Hematopoietic multipotent progenitor cell treated with erythropoietin and hydrocortisone succinate and interleukin-3 and kit ligand, for 6 days (in vitro differentiated cells): ENCODE data around the gene ZGLP1.
A peak's percentile ranks its signal among the peaks of the same experiment; 100 is the strongest.
"Not testable (repeated sequence)": the region's sequence is repeated elsewhere in the genome, so short reads cannot be mapped to it uniquely, and the experiment has no call there.

ENCODE experiments used
- DNase-seq: peaks from one replicate; pipeline ENCODE4 v3.0.0-alpha.2; 2015

ZGLP1 gene

DNA sequence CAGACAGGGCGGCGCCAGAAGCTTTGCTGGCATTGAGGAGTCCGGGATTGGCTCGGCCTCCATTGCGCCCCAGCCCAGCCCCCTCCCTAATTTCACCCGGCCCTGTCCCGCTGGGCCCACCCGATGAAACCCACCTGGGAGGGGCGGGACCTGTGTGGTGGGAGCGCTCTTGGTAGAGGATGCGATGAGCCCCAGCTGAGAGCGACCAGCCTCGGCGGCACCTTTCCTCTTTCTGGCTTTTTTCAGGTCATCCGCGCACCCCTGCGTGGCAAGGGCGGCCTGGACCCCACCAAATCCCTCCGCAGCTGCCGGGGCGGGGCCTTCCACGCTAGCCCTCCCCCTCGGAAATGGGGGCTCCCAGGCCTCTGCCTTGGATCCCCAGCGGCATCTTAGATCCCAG lies at the start of gene ZGLP1:
TSS of gene ZGLP1 (minus strand) at position 393 of the 400 bp plus-strand sequence.
- no peak for DNase-seq

DNA sequence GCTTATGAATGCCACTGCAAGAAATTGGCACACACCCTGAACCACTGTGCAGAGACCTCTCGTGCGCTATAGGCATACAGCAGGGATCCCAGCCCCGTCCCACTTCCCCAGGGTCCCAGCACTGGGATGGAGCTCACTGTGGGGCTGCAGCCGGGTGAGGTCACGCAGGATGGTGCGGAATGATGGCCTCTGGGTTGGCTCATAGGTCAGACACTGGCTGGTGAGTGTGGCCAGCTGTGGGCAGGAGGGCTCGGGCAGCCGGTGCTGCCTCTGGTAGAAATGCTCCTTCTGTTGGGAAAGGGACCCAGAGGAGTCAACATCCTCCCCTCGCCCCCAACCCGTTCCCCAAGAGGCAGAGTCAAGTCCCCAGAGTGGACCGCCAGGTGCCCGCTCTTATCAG lies 46.8 kb upstream of the ZGLP1 start:
- DNase-seq: no peak

DNA sequence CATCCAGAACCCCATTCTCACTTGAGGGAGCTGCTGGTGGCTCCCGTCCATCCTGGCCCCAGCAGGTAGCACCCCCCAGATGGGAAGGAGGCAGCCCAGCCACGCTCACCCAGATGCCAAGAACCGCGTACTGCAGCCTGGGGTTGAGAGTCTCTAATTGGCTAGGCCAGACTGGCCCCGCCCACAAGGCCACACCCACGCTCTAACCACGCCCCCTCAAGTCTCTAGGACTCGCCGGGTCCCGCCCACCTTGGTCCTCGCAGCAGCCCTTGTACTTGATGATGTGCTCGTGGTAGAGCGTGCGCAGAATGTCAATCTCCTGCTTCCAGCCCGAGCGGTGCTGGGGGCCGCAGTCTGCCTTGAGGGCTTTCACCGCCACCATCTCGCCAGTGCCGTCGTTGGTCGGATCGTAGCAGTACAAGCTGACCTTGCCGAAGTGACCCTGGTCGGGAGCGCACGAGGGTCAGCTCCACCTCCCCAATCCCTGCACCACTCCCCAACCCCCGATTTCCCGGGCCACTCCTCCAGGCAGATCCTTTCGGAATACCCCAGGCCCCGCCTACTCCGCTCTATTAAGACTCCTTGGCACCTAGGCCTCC lies 44.3 kb upstream of the ZGLP1 start:
- DNase-seq: peak; percentile 69

DNA sequence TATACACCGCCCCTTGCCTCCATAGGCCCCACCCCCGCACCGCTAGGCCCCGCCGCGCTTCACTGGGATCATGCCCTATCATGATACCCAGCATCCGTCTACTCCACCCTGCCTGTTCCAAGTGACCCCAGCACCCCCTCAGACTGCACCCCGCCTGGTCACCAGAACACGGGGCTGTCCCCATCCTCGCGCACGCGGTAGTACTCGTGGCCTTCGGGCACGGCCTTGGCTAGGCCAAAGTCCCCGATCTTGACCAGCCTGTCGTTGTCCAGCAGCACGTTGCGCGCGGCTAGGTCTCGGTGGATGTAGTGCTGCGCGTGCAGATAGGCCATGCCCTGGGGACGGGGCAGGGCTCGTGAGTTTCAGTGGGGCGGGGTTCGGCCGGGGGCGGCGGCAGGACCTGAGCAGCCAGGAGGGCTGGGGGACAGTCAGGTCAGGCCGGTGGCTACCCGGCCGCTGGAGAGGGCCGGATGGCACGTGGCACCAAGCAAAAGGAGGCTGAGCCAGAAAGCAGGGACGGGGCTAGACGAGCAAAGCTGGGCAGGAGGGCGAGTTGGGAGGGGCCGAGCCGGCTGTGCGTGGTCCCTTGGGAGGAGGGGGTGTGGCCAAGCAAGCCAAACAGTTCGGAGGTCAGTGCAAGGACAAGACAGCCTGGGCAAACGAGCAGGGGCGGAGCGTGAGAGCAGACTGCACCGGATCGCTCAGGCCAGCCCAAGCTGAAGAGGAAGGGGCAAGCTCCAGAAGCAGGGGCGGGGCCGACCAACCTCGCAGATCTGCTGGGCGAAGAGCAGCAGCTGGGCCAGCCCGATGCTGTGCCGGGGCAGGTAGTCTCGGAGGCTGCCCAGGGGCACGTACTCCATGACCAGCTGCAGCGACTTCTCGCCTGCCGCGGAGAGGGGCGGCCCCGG lies 43.4 kb upstream of the ZGLP1 start:
- DNase-seq: no peak

DNA sequence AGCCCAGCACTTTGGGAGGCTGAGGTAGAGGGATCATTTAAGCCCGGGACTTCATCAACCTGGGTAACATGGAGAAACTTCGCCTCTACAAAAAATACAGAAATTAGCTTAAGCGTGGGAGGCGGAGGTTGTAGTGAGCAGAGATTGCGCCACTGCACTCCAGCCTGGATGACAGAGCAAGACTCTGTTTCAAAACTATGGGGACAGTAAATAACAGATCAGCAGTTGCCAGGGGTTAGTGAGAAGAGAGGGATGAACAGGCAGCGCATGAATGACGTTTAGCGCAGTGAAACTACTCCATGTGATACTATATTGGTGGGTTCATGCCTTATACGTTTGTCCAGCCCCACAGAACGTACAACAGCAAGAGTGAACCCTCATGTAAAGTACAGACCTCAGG lies 36.9 kb upstream of the ZGLP1 start:
- DNase-seq: peak; percentile 36

DNA sequence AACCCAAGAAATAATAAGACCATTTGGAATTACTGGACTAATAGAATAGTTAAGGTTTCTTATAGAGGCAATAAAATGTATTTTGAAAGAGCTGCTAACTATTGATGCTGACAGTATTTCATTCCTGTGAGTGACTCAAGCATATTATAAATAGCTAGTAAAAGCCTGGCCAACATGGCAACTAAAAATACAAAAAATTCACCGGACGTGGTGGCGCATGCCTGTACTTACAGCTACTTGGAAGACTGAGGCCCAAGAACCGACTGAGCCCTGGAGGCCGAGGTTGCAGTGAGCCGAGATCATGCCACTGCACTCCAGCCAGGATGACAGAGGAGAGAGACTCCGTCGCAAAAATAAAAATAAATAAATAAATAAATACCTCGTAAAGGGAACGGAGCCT lies 35.2 kb upstream of the ZGLP1 start:
- DNase-seq: no peak

DNA sequence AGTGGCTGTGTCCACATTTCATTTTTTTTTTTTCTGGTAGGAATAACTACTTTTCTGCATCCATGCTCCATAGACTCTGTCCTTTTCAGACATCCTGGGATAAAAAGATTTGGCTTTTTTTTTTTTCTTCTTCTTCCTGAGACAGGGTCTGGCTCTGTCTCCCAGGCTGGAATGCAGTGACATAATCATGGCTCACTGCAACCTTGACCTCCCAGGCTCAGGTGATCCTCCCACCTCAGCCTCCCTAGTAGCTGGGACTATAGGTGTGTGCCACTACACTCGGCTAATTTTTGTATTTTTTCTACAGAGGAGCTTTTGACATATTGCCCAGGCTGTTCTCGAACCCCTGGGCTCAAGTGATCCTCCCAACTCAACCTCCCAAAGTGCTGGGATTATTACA lies 33.9 kb upstream of the ZGLP1 start:
- no peak for DNase-seq

DNA sequence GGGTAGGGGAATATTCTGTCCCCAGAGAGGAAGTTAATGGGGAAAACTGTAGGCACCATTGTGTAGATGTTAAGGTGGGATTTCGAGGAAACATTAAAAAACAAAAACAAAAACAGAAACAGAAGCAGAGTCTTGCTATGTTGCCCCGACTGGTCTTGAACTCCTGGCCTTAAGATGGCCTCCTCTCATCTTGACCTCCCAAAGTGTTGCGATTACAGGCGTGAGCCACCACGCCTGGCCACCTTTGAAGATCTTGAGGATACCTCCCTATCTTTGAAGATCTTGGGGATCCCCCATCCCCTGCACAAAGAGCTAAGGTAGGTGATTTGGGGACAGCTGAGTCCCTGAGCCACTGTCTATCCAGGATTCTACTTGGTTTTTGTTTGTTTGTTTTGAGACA lies 30.4 kb upstream of the ZGLP1 start:
- no peak for DNase-seq

DNA sequence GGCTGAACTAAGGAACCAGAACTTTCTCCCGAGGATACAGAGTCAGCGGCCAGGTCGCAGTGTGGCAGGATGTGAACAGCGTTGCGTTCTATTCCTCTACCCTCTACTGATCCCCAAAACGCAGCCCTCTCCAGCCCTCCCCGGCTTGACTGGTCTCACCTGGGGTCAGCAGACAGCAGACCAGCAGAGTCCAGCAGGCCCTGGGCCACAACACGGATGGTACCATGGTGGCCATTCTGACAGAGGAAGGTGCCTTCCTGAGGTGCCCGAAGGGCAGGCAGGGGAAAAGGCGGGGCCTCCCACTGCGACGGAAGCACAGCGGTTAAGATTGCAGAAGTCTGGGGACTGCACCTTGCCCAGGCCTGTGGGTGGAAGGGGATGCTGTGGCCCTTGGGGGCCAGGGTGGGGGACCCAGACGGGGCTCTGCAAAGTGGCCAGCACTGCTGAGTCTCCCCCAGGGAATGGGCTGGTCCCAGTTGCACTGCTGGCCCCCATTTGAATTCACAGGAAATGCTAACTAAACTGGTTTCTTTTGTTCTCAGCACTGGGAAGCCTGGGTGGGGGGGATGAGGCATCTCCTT lies 29.9 kb upstream of the ZGLP1 start, which contains the start of gene ICAM3:
TSS of gene ICAM3 (minus strand) at position 245 of the 581 bp plus-strand sequence. CDS start at position 235, 10 bp downstream.
- DNase-seq: peak; percentile 77

DNA sequence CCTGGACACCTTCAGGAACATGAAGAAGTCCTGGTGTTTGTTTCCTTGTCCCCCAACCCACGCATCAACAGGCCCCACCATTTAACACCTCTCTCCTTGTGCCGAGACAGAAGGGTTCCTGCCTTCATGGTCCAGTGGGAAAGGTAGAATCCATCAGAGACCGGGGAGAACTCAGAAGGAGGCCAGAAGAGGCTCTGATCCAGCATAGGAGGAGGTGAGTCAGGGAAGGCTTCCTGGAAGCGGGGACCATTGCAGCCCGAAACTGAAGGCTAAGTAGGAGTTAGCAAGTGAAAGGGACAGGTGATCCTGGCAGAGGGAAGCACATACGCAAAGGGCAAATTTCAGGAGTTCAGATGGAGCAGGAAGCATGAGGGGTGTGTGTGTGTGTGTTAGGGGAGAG lies 29.3 kb upstream of the ZGLP1 start:
- no peak for DNase-seq

DNA sequence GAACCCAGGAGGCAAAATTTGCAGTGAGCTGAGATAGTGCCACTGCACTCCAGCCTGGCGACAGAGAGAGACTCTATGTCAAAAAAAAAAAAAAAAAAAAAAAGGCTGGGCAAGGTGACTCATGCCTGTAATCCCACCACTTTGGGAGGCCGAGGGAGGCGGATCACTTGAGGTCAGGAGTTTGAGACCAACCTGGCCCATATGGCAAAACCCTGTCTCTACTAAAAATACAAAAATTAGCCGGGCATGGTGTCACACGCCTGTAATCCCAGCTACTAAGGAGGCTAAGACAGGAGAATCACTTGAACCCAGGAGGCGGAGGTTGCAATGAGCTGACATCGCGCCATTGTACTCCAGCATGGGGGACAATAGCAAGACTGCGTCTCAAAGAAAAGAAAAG lies 27.1 kb upstream of the ZGLP1 start:
- DNase-seq: not testable (repeated sequence)

DNA sequence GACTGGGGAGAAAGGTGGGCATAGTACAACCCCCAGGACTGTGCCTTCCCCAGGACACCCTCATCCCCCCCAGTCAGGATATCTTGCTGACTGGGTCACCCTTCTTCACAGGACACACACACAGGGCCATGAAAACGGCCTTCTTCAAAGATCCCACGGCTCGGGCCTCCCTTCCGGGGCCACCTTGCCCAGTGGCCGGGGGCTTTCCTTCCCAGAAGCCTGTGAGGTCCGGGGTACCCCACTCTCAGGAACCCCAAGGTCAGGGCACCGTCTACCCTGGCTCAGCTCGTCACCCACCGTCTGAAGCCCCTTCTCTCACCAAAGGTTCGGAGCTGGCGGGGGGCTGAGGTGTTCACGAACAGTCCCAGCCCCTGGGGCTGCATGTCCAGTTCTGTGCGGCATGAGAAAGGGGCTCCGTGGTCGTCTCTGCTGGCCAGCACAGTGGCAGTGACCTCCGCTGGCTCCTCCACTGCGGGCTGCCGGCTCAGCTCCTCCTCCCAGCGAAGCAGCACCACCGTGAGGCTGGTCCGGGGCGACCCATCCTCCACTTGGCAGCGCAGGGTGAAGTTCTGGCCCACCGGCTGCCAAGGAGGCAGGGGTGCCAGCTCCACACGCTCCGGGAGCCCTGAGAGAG lies 25.9 kb upstream of the ZGLP1 start:
- DNase-seq: no peak

DNA sequence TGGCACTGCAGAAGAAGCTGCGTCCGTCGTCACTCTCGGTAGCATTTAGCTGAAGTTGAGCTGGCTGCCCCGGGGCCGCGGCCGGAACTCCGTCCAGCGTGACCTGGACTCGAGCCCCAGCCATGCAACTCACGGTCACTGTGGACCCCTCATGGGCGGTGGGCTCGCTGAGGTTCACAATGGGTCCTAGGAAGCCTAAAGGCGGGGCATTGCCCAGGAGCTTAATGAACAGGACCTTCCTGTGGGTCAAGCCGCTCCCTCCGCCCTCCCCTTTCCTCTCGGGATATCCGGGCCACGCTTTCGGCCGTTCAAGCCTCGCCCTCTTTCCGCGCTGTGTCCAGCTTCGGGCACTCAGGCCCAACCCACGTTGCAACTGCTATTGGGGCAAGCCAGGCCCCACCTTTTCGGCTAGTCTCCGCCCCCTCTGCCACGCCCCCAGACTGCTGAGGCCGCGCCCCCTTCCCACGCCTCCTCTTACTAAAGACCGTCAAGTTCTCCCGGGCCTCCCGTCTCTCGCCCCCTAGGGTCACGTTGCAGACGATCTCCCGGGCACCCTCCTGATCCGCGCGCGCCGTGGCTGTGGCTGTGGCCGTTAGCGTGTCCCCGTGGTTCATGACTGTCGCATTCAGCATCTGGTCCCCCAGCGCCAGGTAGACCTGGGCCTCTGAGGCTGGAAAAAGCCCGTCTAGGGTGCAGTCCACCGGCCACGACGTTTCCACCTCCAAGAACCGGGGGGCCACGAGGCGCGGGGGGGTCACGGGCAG lies 25.2 kb upstream of the ZGLP1 start:
- peak; percentile 77 for DNase-seq

DNA sequence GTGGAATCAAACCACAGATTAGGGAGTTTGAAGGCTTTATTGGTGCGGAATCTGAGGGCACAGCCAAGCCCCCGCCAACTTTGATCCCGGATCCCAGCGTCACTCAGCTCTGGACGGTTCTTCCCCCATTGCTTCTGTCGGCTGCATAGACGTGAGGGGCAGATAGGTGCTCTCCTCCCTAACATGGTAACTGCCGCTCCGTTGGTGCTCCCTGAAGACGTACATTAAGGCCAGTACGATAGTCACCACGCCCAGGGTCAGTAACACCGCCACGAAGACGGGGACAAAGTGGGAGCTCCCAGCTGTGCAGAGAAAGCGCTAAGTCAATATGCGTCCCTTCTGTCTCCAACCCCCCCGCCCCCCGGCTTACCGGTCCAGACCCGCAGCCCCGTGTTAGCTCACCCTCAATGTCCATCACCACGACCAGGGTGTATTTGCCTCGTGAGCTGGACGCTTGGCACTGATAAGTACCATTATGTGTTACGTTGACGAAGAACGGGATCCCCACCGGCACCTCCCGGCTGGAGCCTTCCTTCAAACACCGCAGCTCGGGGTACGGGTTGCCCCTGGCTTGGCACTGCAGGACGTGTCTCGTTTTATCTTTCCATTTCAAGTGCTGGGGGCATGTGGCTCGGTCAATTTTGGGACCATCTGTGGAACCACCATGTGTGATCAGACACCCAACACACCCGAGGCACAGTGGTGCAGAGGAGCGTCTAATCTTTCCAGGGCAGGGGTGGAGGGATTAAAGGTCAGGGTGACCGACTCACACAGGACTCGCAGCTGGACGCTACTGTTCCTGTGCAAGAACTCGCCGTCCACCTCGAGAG lies 24.4 kb upstream of the ZGLP1 start:
- no peak for DNase-seq

DNA sequence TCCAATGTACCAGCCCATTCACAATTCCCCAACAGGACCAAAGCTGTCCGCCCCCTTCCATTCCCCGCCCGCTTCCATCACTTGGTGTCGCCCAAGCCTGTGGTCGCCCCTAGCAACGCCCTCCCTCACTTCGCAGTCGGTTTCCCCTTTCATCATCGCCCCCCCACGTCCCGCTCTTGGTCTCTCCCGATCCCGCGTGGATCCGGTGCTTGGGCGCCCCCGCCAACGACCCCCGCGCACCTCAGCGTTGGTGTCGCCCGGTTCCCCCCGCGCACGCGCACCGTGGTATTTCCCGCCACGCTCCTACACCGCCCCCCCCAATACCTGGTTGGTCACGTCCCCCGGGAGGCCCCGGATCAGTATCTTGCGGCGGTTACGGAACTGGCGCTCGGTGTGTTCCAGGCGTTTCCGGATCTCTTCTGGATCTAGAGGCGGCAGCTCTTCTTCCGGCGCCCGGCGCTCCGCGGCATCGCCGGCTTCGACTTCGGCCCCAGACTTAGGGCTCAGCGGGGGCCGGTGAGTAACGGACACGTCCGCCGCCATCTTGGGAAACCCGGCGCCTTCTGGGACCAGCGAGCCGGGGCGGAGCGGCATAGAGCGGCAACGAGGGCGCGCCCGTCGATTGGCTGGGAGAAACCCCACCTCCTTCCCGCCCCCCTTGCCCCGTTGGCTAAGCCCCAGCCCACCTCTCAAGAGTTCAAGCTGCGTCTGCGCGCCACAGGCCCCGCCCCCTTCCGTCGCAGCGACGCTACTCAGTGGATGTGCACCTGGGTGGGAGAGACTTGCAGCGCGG lies 23.5 kb upstream of the ZGLP1 start, which contains the start of gene RAVER1:
TSS of gene RAVER1 (minus strand) at position 565 of the 793 bp plus-strand sequence. CDS start at position 543, 22 bp downstream.
- peak; percentile 99 for DNase-seq

DNA sequence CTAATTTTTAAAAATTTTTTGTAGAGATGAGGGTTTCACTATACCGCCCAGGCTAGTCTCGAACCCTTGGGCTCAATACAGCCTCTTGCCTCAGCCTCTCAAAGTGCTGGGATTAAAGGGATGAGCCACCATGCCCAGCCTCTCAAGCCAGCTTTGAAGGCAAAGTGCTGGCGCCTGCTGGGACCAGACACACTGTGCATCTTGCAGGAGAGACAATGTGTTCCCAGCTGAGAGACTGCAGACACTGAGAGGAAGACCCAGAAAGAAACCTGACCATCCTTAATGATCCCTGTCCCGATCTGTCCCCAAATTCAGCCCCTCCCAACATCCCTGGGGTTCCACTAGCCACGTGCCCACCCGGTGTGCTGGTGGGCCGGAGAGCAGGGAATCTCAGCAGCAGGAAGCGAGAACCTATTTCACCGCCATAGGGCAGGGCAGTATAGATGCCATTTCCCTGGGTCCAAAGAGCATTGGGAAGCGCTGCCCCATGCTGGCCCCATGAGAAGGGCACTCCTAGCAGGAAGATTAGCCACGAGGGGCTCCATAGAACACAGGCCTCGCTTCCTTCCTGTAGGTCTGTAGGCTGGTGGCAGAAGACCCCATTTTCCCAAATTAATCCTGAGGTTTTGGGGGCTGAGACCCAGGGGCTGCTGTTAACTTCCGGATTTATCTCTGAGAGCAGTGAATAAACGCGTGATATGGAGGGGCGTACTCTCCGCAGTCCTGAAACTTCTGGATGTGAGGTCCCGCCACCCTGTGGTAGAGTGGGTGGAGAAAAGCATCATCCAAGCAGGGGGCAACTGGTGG lies 22.7 kb upstream of the ZGLP1 start:
- DNase-seq: no peak

DNA sequence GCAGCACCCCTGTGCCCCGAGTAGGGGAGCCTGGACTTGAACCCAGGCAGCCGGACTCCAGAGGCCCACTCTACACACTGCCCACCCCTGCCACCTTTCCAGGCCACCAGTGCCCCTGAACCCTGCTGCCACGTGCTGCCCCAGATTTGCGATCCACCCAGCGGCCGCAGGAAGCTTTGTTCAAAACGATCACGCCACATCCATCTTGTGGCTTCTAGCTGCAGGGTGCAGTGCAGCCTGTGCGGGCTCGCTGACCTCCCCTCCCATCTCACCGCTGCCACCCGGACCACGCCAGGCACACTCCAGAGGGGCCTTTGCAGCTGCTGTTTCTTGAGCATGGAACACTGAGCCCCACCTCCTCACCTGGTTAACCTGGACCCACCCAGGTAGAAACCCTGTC lies 19.9 kb upstream of the ZGLP1 start:
- DNase-seq: no peak

DNA sequence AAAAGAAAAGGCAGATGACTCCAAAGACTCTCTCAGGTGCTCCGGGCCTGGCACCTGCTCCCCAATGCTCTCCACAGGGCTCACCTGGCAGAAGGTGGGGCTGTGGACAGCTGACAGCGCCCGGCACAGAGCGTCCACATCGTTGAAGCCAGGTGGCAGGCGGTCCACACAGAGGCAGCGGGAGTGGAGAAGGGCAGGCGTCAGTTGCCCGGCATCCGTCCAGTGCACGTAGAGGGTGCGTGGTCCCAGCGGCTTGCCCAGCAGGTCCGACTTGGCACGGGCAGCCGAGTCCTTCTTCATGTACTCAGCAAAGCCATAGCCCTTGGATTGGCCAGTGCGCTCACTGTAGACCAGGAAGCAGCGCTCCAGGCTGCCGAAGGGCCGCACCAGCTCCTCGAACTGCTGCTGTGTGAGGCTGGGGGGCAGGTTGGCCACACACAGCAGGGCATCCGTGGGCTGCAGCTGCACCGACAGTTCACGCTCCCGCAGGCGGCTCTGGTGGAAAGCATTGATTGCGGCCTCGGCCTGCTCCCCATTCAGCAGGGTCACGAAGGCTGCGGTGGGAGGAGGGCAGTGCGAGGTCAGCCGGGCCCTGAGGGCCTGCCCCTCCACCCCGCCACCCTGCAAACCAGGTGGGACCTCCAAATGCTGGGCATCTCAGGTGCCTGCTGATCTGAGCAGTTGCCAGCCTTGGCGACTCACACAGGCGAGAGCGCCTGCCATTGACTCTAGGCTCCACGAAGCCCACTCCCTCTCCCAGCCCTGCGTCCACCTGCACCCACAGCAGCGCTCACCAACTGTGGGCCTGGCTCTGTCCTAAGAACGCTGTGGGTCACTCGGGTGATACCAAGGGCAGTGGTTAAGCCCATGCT lies 19.2 kb upstream of the ZGLP1 start:
- DNase-seq: no peak

DNA sequence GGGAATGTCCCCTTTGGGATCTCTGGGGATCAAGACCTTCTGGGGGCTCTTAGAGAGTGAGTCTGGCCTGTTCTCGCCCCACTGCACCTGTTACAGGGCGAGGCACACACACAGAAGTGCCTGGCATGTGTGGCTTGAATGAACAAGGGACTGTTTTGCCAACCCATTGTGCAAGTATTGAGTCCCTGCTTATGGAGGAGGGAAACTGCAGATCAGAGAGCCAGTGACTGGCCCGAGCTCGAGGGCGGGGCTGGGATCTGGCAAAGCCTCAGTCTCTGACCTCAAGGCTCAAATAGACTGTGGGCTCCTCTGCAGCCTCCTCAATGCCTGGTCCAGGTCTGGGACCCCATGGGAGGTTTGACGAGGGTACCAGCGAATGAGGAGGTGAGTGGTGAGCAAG lies 18.2 kb upstream of the ZGLP1 start:
- no peak for DNase-seq
